ENCODE measurements around the gene CEACAM18. TPM values are rescaled to one million over a fixed set of nuclear protein-coding genes. Genes with fewer than 3 reads are reported as not detected.

CEACAM18 gene
- total and polyA plus RNA-seq, 2 donors (not counting 3 experiments of a cell fraction or from before 2014, with no cell fraction given), result not detected

DNA sequence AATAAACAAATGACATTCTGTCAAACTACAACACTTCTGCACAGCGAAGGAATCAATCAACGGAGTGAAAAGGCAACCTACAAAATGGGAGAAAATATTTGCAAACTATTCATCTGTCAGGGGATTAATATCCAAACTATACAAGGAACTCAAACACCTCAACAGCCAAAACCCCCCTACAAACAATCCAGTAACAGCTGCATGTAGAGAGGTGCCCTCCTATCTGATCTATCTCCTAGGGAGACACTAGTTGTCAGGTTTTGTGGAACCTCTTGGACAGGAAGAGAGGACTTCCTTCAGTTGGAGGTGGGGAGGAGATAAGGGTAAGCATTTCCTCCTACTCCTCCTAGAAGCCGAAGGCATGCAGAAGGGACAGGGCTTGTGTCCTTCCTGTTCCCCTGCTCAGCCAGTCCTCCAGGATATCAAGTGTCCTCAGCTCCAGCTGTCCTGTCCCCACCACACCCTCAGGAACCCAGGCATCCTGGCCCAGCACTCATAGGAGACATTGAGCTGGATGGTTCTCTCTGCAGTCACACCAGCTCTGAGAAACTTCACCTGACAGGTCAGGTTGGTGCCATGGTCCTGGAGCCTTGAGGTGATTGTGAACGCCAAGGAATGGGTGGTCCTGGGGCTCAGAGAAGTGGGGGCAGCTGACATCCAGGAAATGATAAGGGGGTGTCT is 10.3 kb upstream of the CEACAM18 start:
- no peaks in the 10 kb centered on the region for H3K4me1 ChIP-seq (ENCODE audit: control insufficient read depth, extremely low read depth, insufficient read depth, low read length)
- H3K9ac ChIP-seq (replicated peaks; ENCODE audit: extremely low read depth, insufficient read depth, low read length), result no peak overlapping the region
- no peak overlapping the region for H3K27ac ChIP-seq (ENCODE audit: insufficient read depth, low read depth, low read length)
- H2AFZ ChIP-seq (ENCODE audit: low read depth, low read length), result no peak overlapping the region
- FAIRE-seq (no peak), DNase-seq (ENCODE audit: low read depth, low spot score) (no peak)
- dilution Hi-C loops (cut with MboI; ENCODE audit: extremely low pct_ligation_motif_present, low sequenced_read_pairs) (no loop called here), intact Hi-C loops (cut with micrococcal nuclease) (no loop called here)
- no peaks in the 10 kb centered on the region for H3K79me2 ChIP-seq (ENCODE audit: control insufficient read depth, insufficient read depth, low read length)
- no peak for TF ChIP-seq POLR2A (IDR thresholded peaks at IDR 0.05; ENCODE audit: low read depth, low read length)
- TF ChIP-seq, protein P1, sequence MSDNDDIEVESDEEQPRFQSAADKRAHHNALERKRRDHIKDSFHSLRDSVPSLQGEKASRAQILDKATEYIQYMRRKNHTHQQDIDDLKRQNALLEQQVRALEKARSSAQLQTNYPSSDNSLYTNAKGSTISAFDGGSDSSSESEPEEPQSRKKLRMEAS (IDR thresholded peaks at IDR 0.05; ENCODE audit: insufficient read depth, insufficient read length), result no peak
- TF ChIP-seq, protein P2, sequence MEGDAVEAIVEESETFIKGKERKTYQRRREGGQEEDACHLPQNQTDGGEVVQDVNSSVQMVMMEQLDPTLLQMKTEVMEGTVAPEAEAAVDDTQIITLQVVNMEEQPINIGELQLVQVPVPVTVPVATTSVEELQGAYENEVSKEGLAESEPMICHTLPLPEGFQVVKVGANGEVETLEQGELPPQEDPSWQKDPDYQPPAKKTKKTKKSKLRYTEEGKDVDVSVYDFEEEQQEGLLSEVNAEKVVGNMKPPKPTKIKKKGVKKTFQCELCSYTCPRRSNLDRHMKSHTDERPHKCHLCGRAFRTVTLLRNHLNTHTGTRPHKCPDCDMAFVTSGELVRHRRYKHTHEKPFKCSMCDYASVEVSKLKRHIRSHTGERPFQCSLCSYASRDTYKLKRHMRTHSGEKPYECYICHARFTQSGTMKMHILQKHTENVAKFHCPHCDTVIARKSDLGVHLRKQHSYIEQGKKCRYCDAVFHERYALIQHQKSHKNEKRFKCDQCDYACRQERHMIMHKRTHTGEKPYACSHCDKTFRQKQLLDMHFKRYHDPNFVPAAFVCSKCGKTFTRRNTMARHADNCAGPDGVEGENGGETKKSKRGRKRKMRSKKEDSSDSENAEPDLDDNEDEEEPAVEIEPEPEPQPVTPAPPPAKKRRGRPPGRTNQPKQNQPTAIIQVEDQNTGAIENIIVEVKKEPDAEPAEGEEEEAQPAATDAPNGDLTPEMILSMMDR (IDR thresholded peaks at IDR 0.05; ENCODE audit: extremely low read depth in 1 of 2, insufficient read depth in 1 of 2, low read depth in 1 of 2, low read length in 2 of 2), result no peak
- no peak for TF ChIP-seq MYC (IDR thresholded peaks at IDR 0.05; ENCODE audit: low read depth, low read length)
- TF ChIP-seq EZH2 (IDR thresholded peaks at IDR 0.05; ENCODE audit: borderline replicate concordance, low read depth, low read length, severe bottlenecking), result no peak
- no peak for TF ChIP-seq JUN (IDR thresholded peaks at IDR 0.05; ENCODE audit: borderline replicate concordance, insufficient read depth, insufficient read length, low read depth)
- no peak for TF ChIP-seq POLR2AphosphoS5 (IDR thresholded peaks at IDR 0.05; ENCODE audit: insufficient read depth, low read depth, low read length)
- no peak for TF ChIP-seq GATA2 (IDR thresholded peaks at IDR 0.05; ENCODE audit: insufficient read depth, insufficient read length, low read depth, low read length)
- no peak for TF ChIP-seq FOS (IDR thresholded peaks at IDR 0.05; ENCODE audit: borderline replicate concordance, insufficient read depth, low read length)
- no peaks in the 10 kb centered on the region for H3K27me3 ChIP-seq (ENCODE audit: control insufficient read depth in 2 of 2, insufficient read depth in 2 of 2, low read length in 2 of 2)
- H3K9me1 ChIP-seq (replicated peaks; ENCODE audit: control insufficient read depth, extremely low read depth, insufficient read depth, low read length), result no peaks in the 10 kb centered on the region
- ChIA-PET CTCF (interaction anchor here (10.3 kb wide), 1 partner anchor 190 kb away, joined by 414 read pairs; no protein-coding TSS in a partner anchor), POLR2A (no interaction called here)
- no peak overlapping the region for H3K4me2 ChIP-seq (ENCODE audit: insufficient read depth, low read length)
- H3K36me3 ChIP-seq (ENCODE audit: control insufficient read depth in 2 of 2, extremely low read depth in 1 of 2, insufficient read depth in 2 of 2, low read length in 2 of 2), result no peaks in the 10 kb centered on the region
- H3K9me3 ChIP-seq (replicated peaks; ENCODE audit: control insufficient read depth, insufficient read depth, low read length), result no peaks in the 10 kb centered on the region
- no peaks in the 10 kb centered on the region for H4K20me1 ChIP-seq (replicated peaks; ENCODE audit: control insufficient read depth, extremely low read depth, insufficient read depth, low read length)
- H3K4me3 ChIP-seq (replicated peaks in 1 of 3; ENCODE audit: insufficient read depth in 1 of 3, low read depth in 1 of 3, low read length in 3 of 3), result no peak overlapping the region
- no TSS peak for BruUV-seq (replicated peaks)
